ENCODE measurements around the gene TEX13D.

- TF ChIP-seq TCF7L2 (IDR thresholded peaks at IDR 0.05; ENCODE audit: borderline replicate concordance, extremely low read depth, insufficient read depth, insufficient read length) (no peak), CTCF (IDR thresholded peaks at IDR 0.05 in 2 of 3, conservative IDR thresholded peaks at IDR 0.05 in 1 of 3; ENCODE audit: borderline replicate concordance in 1 of 3, insufficient read depth in 1 of 3, low read depth in 2 of 3, low read length in 2 of 3) (no peak), ATF3 (IDR thresholded peaks at IDR 0.05) (no peak), POLR2AphosphoS5 (IDR thresholded peaks at IDR 0.05; ENCODE audit: low read depth, low read length) (no peak), MAX (IDR thresholded peaks at IDR 0.05) (no peak), YY1 (IDR thresholded peaks at IDR 0.05; ENCODE audit: extremely low read depth, insufficient replicate concordance, low read depth, low read length) (no peak), REST (IDR thresholded peaks at IDR 0.05; ENCODE audit: low read depth) (no peak), SP1 (IDR thresholded peaks at IDR 0.05; ENCODE audit: low read depth) (no peak), EGR1 (IDR thresholded peaks at IDR 0.05; ENCODE audit: low read depth) (no peak)
These were observed 43.0 kb upstream of the TEX13D start for GRCh38 chrX:124289443-124289842.
